AG08396 (cell line): ENCODE measurements around the gene FGF18.
"Not testable (repeated sequence)": the region's sequence is repeated elsewhere in the genome, so short reads cannot be mapped to it uniquely, and the experiment has no call there.

ENCODE experiments used
- DNase-seq: peaks from one replicate; pipeline ENCODE4 v3.0.0; 2012; ENCODE audit warnings: low spot score, mixed read lengths

Gene FGF18

DNA sequence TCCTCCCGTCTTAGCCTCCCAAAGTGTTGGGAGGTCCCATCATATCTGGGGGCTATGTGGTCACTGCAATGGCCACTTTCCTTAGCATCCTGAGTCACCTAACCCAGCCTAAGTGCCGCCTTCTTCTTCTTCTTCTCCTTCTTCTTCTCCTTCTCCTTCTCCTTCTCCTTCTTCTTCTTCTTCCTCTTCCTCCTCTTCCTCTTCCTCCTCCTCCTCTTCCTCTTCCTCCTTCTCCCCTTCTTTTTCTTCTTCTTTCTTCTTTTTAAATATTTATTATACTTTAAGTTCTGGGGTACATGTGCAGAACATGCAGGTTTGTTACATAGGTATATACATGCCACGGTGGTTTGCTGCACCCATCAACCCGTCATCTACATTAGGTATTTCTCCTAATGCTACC, 78.0 kb downstream of the FGF18 start:
- not testable (repeated sequence) for DNase-seq

GRCh38 chr5:171498166-171498565, 78.7 kb downstream of the FGF18 start:
- DNase-seq, result no peak

GRCh38 chr5:171499611-171500010, 80.2 kb downstream of the FGF18 start:
- no peak for DNase-seq

GRCh38 chr5:171505473-171506043, 86.1 kb downstream of the FGF18 start:
- DNase-seq, result no peak

GRCh38 chr5:171506951-171507350, 87.5 kb downstream of the FGF18 start:
- DNase-seq, result no peak
